ENCODE results near the gene TGFBRAP1.
"Not testable (repeated sequence)": the region's sequence is repeated elsewhere in the genome, so short reads cannot be mapped to it uniquely, and the experiment has no call there.

The TGFBRAP1 gene

DNA sequence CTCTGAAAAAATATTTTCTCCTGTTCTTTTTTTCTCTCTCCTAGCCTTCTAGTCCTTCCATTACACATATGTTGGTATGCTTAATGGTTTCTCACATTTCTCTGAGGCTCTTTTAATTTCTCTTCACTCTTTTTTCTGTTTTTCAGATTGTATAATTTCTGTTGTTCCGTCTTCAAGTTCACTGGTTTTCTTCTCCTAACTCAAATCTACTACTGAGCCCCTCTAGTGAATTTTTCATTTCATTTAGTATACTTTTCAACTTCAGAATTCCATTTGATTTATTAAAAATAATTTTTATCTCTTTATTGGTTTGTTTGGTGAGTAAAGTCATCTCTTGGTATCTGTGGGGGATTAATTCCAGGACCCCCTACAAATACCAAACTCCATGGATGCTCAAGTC is 27.6 kb upstream of the TGFBRAP1 start:
- DNase-seq: no peak

DNA sequence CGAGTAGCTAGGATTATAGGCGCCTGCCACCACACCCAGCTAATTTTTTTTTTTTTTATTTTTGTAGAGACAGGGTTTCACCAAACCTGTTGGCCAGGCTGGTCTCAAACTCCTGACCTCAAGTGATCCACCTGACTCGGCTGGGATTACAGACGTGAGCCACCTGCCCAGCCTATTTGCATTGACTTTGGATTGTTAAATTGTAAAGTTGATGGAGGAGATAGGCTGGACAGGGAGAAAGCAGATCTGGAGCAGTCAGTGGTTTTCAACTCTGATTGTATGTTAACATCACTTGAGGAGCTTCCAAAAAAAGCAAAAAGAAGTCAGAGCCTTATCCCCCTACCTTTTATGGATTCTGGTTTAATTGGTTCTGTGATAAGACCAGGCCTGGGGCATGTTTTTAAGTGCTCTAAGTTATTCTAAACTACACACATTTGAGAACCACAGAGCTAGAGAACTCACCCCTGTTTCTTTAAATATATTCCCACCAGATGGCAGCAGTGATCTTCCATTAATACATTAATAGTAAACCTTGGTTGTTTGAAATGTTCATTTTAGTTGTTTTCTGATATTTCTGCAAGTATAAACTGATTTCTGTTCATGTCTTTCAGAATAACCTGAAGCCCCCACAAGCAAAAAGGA is 15.3 kb upstream of the TGFBRAP1 start:
- DNase-seq: no peak

DNA sequence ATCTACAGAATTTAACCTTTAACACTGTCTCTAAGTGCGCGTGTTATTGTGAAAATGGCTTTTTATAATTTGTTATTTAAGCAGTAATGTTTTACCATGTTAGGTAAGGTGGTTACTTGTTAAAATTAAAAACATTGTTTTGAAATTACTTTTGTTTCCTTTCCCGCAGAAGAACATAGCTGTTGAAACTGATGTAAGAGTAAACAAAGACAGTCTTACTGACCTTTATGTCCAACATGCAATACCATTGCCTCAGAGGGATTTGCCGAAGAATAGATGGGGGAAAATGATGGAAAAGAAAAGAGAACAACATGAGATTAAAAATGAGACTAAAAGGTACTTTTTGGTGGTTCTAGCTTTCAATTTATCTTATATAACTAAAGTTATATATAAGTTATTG is 9.9 kb upstream of the TGFBRAP1 start:
- no peak for DNase-seq

DNA sequence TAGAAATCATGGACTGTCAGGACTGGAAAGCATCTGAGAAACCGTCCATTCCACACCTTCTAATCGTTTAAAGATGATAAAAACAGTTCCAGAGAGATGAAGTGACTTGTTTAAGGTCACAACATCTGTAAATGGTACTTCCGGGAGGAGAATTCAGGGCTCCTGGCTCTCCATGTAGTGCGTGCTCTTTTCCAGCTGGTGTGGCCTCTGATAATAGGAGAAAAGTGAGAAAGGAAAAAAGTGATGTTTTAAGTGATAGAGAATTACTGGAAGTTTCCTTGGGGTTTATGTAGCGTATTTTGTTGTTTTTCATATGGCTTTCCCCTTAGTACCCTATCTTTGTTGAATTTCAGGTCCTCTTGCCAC is 8.5 kb upstream of the TGFBRAP1 start:
- no peak for DNase-seq

GRCh38 chr2:105337122-105338019 is 7.8 kb upstream of the TGFBRAP1 start, which contains the start of gene C2orf49:
C2orf49 (plus strand) TSS chr2:105337540; CDS start chr2:105337588, 48 bp downstream.
- DNase-seq: peak; percentile 84

GRCh38 chr2:105336786-105337121 is 7.2 kb upstream of the TGFBRAP1 start:
- no peak for DNase-seq

- DNase-seq: no peak
Measured at GRCh38 chr2:105335469-105335868, 5.9 kb upstream of the TGFBRAP1 start.

DNA sequence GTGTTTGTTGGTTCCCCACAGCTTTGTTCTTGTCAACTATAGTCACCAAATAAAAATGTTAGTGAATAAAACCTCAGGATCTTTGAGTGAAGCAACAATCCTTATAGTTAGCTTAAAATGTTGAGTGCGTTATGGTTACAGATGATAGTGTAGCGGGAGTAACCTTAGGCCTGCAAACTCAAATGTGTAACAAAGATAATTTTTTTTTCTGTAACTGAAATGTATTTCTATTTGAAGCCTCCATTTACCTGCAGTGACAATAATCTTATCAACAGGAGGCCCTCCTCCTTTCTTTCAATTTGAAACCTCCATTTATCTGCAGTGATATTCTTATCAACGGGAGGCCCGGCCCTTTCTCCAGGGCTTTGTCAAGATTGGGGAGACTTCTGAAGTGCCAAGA is 4.7 kb upstream of the TGFBRAP1 start:
- DNase-seq: no peak

DNA sequence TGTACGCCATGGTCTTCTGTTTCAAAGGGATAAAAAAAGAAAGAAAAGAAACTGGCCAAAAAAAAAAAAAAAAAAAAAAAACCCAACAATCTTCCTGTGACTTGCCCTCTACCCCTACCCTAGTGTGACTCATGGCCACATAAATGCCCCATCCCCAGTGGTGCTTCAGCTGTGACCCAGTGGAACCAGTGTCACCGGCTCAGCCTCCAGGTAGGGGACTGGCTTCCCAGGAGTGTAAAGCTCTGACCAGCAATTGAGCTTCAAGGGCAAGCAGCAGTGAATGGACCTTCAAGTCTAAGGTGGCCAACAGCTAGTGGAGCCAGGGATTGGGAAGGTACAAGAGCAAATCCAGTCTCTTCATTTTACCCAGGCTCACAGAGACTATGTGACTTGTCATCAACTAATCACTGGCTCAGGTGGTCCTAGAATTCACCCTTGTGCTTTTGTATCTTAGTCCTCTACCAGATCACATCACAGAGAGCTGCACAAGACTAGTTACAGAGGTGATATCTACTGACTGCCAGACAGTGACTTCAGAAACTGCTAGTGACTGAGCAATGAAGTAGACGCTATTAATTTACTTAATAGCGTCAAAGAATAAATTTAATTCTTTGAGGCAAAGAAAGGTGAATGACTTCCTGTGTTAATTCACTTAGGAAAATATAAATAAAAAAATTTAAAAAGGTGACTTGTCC is 1.3 kb upstream of the TGFBRAP1 start:
- DNase-seq: no peak

- no peak for DNase-seq
Measured at GRCh38 chr2:105329197-105329554, 359 bp downstream of the TGFBRAP1 start.

DNA sequence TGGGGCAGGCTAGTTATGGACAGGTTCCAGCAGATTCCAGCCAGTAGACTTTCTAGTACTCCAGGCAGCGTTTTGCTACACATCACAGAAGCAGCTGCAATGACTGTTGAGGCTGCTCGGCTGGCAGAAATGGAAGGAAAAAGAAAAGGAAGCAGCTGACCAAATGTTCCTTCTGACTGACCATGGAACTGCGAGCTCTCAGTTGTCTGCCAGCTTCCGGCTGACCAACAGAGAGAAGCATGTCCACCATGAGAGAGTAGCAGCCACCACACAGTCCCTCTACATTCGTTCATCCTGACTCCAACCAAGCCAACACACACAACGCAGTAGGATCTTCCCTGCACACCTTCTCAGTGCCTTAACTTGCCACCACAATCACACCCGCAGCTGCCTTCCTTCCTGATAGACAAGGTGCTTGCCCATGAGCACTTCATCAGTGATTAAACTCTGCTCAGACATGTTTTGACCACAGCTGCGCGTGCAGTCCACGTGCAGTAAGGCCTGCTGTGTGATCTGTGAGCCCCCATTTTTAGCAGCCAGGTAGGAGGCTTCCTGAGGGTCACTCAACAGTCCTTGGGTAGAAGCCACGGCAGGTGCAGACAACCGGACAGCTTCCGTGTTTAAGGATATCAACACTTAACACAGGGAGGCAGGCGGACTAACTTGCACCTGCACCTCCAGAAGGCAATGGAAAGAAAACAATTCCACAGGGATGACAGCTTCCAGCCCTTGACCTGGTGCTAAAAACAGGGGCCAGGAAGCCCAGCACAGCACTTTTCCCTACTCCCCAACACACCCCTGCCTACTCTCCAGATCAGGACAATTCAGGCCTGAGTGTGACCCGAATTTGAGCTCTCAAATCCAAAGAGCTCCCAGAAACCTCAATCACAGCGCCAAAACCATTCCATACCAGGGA is 996 bp downstream of the TGFBRAP1 start:
- DNase-seq: peak; percentile 81

- DNase-seq: no peak
Measured at GRCh38 chr2:105327690-105328089, 1.8 kb downstream of the TGFBRAP1 start.

DNA sequence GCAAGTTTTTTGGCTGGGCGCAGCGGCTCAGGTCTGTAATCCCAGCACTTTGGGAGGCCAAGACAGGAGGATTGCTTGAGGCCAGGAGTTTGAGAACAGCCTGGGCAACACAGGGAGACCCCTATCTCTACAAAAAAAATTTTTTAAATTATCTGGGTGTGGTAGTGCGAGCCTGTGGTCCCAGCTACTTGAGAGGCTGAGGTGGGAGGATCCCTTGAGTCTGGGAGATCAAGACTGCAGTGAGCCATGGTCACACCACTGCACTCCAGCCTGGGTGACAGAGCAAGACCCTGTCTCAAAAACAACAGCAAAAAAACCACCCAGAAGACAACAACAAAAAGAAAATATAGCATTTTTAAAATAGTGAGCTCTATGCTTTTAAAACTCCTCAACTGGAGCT is 2.3 kb downstream of the TGFBRAP1 start:
- not testable (repeated sequence) for DNase-seq

- DNase-seq: no peak
Measured at GRCh38 chr2:105325389-105325963, 4.1 kb downstream of the TGFBRAP1 start.

GRCh38 chr2:105324732-105325131 is 4.8 kb downstream of the TGFBRAP1 start:
- DNase-seq: no peak

- DNase-seq: no peak
Measured at GRCh38 chr2:105324101-105324500, 5.4 kb downstream of the TGFBRAP1 start.

DNA sequence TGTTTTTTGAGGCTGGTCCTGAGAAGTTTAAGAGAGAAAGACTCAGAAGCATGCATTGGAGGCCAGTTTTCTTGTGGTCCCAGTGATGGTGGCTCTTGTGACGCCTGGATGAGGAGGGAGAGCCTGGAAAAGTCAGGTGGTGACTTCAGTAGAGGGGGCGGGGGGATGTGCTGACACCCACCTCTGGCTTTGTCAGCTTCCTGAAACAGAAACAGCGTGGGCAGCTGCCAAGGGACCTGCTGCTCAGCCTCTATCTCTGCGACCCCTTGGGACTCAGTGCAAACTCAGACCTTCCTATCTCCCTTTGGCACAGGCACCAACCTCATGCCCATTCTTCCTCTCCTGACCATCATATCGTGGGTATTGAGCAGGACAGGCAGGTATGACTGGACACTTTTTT is 6.4 kb downstream of the TGFBRAP1 start:
- DNase-seq: no peak

DNA sequence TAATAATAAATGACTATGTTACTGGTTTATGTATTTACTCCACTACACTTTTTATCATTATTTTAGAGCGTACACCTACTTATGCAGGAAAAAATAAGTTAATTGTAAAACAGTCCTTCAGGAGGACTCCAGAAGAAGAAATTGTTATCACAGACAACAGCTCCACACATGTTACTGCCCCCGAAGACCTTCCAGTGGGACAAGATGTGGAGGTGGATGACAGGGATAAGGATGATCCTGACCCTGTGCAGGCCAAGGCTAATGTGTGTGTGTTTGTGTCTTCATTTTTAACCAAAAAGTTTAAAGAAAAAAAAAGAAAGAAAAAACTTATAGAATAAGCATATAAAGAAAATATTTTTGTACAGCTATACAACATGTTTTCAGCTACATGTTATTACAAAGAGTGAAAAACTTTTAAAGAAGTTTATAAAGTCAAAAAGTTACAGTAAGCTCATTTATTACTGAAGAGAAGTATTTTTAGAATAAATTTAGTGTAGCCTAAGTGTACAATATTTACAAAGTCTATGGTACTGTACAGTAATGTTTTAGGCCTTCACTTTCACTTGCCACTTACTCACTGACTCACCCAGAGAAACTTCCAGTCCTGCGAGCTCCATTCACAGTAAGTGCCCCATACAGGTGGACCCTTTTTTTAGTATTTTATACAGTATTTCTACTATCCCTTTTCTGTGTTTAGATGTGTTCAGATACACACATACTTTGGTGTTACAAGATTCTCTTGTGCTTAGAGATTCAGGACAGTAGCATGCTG is 7.5 kb downstream of the TGFBRAP1 start:
- no peak for DNase-seq

- DNase-seq: no peak
Measured at GRCh38 chr2:105320651-105321215, 8.8 kb downstream of the TGFBRAP1 start.

DNA sequence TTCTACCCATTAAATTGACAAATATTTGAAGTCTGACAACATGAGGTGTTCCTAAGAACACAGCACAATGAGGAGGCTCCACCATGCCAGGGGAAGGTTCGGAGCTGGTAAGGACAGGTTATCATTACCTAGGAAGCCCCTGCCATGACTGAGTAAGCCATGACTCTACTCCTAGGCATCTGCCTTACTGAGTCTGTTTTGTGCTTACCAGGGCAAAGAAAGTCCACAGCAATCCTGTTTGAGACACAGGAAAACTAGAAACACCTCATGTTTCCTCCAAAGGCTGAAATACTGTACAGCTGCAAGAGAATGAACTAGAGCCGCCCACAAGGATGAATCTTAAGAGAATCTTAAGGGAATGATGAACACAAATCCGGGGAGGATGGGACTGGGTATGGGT is 11.6 kb downstream of the TGFBRAP1 start:
- no peak for DNase-seq

DNA sequence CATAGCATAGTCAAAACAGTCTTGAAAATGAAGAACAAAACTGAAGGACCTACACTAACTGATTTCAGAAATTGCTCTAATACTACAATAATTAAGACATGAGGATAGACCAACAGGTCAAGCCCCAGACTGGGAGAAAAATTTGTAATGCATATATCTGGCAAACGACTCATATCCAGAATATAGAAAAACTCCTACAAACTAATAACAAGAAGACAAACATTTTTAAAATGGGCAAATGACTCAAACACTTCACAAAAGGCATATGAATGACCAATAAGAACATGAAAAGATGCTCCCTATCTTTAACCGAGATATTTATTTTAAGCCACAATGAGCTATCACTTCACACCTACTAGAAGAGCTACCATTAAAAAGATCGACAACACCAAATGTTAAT is 14.2 kb downstream of the TGFBRAP1 start:
- DNase-seq: no peak
